Neural progenitor cell (in vitro differentiated cells): ENCODE data around the gene LIPM.

Experiments used
- EZH2 ChIP-seq: fragments of 200-600 bp; sonication (generic); IDR thresholded peaks from 2 replicates; pipeline ENCODE4 v1.6.1; 2017; ENCODE audit warnings: antibody characterized with exemption, mild to moderate bottlenecking, moderate library complexity
- EZH2phosphoT487 ChIP-seq: fragments of 200-600 bp; sonication (generic); IDR thresholded peaks from 2 replicates; pipeline ENCODE4 v1.6.1; 2017; ENCODE audit warnings: antibody characterized with exemption
- TF ChIP-seq, protein P1 (sequence below): fragments of 200-600 bp; sonication (generic); IDR thresholded peaks from 2 replicates; pipeline ENCODE4 v1.5.1; 2017; ENCODE audit warnings: antibody characterized with exemption, mild to moderate bottlenecking

GRCh38 chr10:88848499-88848898, 46.0 kb downstream of the LIPM start:
- TF ChIP-seq, protein P1, sequence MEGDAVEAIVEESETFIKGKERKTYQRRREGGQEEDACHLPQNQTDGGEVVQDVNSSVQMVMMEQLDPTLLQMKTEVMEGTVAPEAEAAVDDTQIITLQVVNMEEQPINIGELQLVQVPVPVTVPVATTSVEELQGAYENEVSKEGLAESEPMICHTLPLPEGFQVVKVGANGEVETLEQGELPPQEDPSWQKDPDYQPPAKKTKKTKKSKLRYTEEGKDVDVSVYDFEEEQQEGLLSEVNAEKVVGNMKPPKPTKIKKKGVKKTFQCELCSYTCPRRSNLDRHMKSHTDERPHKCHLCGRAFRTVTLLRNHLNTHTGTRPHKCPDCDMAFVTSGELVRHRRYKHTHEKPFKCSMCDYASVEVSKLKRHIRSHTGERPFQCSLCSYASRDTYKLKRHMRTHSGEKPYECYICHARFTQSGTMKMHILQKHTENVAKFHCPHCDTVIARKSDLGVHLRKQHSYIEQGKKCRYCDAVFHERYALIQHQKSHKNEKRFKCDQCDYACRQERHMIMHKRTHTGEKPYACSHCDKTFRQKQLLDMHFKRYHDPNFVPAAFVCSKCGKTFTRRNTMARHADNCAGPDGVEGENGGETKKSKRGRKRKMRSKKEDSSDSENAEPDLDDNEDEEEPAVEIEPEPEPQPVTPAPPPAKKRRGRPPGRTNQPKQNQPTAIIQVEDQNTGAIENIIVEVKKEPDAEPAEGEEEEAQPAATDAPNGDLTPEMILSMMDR = no peak
- TF ChIP-seq EZH2 = no peak
- TF ChIP-seq EZH2phosphoT487 = no peak
